HT1080 (cell line): ENCODE results near the gene ZNF598. TPM values are rescaled to one million over a fixed set of nuclear protein-coding genes. Genes with fewer than 3 reads are reported as not detected.

ENCODE experiments used
- DNase-seq: peaks from one replicate; pipeline ENCODE4 v3.0.0-alpha.2; 2015; ENCODE audit warnings: low read depth
- total RNA-seq: library from RNA; depleted of rRNA; stranded (reverse); fragments of >200 nt; shearing (Covaris generic); gene quantifications from 2 replicates; pipeline ENCODE4 v1.2.3, GENCODE V29; 2014

ZNF598 gene
- total RNA-seq, 1 experiment from 2014 or later, result 46.2 TPM

- no peak for DNase-seq
Measured at GRCh38 chr16:1991948-1992703, 17.5 kb downstream of the ZNF598 start.

- DNase-seq, result no peak
Measured at GRCh38 chr16:1991588-1991947, 18.1 kb downstream of the ZNF598 start.

DNA sequence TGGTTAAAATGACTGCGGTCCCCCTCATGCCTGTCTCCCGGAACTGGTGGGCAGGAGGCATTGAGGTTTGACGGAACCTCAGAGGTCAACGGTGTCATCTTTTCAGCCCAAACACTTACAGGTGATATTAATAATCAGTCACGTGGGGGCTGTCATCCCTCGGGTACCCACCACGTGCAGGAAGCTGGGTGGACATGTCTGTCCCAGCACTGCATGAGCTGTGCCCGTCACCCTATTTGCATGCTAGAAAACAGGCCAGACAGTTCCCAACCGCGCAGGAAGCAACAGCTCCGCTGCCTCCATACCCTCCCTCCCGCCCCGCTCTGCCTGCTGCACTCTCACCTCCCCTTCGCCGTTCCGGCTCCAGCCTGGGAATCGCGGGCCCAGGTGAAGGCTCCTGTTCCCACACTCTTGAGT lies 18.5 kb downstream of the ZNF598 start:
- DNase-seq, result no peak

DNA sequence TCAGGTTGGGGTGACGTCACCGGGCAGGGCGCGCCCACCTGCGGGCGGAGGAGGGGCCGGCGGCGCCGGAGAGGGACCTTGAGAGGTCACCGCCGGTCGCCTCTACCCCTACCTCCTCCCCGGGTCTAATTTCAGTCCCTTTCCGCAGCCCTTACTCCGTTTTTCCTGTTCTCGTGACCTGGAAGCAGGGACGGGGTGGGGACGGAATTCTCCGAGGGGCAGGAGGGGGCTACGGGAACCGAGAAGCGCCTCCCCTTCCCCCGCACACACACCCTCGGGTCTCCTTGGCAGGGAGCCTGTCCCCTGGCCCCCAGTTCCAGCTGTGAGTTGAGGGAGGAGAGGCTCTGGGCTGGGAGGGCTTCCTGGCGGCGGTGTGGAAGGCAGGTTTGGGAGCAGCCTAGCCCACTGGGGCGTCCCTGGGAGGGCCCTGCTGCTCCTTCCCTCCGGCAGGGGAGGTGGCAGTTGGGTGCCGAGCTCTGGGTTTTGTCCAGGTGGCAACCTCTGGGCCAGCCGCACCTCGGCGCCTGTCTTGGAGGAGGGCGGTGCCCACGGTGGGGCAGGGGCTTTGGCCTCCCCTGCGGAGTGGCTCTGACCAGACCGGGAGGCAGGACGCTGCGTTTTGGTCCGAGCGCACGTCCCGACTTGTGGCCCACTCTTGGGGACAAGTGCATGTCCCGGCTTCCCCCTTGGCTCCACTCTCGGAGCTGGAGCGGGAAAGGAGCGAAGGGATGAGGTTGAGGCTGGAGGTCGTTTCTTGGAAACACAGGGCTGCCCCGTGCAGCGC lies 19.1 kb downstream of the ZNF598 start:
- no peak for DNase-seq

DNA sequence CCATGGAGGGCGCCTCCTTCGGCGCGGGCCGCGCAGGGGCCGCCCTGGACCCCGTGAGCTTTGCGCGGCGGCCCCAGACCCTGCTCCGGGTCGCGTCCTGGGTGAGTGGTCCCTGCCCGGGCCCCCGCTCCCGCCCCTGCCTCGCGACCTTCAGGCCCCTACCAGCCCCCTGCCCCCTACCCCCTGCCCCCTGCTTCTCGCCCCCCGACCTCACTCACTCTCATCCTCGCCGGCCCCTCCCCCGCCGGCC lies 19.6 kb downstream of the ZNF598 start:
- no peak for DNase-seq

DNA sequence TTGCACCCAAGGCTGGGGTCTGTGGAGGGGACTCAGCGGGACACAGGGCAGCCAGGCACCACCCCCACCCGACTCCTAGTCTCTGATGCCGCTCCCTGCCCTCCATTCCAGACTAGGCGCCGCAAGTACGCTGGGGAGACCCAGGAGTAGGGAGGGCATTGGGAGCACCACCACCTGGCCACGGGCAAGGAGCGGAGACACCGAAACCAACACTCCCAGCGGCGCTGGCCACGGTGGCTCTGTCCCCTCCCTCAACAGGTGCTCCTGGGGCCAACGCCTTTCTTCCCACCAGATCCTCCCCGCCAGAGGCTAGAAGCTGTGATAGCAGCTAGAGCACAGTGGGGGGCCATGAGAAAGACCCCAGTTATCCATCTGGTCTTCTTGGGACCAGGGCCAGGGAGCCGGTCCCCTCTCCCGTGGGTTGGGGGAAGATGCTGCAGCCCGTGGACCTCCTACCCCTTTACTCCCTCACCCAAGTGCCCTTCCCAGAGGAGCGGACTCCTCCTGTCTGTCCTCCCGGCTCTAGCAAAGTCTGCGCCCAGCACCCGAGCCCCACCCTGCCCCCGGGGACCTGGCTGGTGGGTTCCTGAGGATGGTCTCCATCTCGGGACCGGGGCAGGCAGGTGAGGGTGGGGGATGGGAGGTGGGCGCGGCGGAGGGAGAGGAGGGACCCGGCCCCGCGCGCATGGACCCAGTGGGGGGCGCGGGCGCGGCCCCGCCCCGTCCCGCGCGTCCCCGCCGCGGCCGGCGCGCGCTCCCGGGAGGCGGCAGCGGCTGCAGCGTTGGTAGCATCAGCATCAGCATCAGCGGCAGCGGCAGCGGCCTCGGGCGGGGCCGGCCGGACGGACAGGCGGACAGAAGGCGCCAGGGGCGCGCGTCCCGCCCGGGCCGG lies 20.2 kb downstream of the ZNF598 start, which contains the start of gene SYNGR3:
Gene SYNGR3, plus strand, starts transcription at position 762 of the 892 bp plus-strand sequence. CDS start 133 bp downstream, outside the sequence.
- DNase-seq, result no peak

DNA sequence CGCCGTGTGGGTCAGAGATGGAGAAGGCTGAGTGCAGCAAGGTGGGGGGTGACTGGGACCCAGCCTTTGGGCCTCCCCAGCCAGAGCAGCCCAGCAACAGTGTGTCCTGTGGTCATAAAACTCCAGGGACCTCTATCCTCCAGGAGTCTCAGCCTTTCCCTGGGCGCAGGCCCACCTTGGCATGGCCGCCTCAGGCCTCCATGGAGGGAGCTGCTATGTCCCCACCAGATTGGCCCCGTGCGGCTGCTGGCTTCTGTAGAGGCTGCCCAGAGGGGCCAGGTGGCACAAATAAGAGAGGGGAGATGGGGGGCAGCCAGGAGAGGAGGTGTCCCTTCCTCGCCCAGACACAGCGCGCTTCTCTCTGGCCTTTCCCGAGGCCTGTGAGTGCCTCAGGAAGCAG lies 22.4 kb downstream of the ZNF598 start:
- DNase-seq, result no peak

DNA sequence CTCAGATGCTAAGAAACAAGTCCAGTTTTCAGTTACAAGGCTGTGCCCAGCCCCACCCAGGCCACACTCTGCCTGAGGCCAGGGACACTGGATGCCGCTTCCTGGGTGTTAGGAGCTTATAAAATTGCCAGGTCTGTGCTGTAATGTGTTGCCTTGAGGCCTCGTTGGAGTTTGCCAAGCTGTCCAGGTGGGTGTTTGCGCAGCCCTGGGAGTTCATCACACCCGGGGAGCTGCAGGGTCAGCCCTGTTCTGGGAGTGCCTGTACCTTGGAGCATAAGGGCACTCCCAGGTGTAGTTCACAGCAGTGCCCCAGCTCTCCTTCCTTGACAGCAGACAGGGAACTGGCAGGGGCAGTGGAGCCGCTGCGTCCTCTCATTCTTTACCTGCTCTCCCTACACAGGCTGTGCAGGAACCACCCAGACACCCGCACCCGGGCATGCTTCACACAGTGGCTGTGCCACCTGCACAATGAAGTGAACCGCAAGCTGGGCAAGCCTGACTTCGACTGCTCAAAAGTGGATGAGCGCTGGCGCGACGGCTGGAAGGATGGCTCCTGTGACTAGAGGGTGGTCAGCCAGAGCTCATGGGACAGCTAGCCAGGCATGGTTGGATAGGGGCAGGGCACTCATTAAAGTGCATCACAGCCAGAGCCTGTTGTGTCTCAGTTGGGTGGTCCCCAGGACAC lies 24.0 kb downstream of the ZNF598 start:
- no peak for DNase-seq

DNA sequence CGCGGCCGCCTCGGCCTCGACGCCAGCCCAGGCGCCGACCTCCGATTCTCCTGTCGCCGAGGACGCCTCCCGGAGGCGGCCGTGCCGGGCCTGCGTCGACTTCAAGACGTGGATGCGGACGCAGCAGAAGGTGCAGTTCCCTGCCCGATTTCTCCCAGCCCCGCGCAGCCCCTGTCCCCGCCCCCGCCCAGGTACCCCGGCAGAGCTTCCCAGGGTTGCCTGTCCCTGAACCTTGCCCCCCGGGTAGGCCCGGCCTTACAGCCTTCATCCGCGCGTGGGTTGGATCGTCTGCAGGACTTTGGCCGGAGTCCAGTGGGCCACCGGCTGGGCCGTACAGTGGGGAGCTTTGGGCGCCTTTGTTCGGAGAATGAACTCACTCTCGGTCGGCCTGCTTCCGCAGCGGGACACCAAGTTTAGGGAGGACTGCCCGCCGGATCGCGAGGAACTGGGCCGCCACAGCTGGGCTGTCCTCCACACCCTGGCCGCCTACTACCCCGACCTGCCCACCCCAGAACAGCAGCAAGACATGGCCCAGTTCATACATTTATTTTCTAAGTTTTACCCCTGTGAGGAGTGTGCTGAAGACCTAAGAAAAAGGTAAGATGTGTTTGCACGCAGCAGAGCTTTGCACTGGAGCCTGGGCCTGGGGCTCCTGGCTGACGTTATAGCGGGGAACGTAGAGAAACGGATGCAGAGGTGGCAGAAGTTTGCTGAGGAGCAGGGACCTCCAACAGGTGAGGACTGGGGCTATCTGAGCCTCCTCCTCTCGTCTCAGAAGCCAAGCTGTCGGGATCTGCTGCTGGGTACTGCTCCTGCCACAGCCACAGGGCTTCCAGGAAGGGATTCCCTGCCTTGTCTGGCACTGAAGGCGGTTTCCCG lies 25.0 kb downstream of the ZNF598 start:
- DNase-seq, result no peak

DNA sequence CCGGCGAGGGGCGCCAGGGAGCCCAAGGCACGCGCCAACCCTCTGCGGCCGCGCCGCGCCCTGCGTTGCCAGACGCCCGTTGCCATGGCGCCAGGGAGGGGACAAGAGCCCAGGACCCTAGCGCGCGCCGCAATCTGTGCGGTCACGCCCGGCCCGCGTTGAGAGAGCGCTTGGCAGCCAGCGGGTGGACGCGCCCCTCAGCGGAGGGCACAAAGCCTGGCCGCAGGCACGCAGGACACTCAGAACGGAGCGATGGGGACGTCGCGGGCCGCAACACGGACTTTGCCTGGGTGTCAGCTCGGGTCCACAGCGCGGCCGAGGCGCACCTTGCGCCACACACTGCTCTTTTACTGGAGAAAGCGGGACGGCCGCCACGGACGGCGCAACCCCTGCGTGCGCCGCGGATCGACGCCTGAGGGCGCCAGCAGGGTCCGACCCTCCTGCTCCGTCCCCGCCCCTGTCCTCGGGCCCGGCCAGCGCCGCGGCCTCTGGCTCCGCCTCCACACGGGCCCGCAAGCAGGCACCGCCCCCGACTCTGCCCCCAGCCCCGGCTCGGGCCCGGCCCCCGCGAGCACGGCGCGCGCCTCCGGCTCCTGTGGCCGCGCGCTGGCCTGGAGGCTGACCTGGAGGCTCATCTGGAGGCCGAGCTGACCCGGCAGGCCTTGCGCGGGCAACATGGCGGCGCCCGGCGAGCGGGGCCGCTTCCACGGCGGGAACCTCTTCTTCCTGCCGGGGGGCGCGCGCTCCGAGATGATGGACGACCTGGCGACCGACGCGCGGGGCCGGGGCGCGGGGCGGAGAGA lies 25.9 kb downstream of the ZNF598 start, which contains the start of gene GFER:
Gene GFER, plus strand, starts transcription at position 650 of the 803 bp plus-strand sequence. Its CDS starts 26 bp downstream, at position 676.
- DNase-seq, result peak; percentile 88

DNA sequence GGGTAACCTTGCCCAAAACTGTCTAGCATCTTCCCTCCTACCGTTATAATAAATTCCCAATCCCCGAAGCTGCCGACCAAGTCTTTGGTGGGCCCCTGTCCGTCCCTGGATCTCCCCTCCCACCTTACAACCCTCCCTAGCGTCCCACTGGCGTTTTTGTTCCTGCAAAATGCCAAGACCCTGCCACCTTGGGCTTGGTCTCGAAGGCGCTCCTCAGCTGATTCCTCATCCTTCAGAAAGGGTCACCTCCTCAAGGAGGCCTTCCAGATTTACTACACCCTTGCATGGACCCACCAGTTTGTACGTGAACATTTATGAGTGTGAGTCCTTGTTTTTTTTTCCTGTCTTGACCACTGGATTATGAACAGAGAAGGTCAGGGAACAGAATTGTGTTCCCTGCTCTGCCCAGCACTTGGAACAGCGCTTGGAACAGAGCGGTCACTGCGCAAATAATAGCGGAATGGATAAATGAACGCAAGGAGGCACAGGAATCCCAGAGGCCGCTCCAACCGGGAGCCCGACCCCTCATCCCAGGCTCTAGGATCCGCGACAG lies 26.6 kb downstream of the ZNF598 start:
- DNase-seq, result no peak

DNA sequence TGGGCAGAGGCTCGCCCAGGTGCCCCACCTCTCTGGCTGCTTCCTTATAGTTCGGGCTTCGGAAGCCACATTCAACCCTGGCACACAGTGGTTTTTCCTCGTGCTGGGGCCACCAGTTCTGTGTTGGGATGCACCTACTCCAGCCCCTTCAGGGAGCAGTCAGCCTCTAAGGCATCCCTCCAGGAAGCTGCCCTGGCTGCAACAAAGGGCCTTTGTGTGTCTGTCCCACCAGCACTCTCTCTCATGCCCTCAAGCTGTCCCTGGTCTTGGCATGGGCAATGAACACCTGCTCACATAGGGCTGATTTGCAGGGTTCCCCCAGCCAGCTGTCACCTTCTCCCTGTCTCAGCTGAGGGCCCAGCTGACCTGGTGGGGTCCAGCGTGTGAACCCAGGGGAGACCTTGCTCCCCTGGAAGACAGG lies 27.6 kb downstream of the ZNF598 start:
- DNase-seq, result peak; percentile 75

DNA sequence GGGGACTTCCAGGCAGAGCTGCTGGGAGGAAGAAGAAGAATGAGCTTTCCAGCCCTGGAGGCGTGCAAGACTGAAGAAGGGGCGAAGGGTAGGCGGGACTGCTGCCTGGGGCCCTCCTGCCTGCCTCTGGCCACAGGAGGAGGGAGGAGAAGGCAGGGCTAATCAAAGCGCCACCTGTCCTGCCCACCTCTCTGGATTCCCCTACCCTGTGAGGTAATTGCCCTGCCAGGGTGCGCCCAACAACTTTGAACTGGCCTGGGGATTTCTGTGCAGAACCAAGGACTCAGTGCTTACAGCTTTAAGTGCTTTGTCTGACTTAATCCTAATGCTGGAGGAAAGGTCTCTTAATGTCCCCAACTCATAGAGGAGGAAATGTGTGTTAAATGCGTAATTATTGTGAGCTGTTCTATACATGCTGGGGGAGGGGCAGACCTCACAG lies 28.2 kb downstream of the ZNF598 start, which contains the start of gene NOXO1:
Gene NOXO1, minus strand, starts transcription at position 72 of the 439 bp plus-strand sequence. CDS start 290 bp downstream, outside the sequence.
- no peak for DNase-seq

DNA sequence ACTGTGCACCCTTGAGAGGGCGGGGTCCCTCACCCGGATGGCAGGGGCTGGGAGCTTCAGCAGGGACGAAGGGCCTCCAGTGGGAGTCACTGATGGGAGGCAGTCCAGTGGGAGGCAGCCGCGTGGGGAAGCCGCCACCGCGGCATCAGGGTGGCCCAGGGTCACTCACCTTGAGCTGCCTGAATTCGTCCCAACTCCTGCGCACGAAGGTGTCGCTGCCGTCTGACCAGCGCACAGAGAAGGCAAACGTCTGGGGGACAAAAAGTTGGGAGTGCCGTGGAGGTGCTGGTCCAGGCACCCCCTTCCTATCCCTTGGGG lies 28.9 kb downstream of the ZNF598 start:
- no peak for DNase-seq

DNA sequence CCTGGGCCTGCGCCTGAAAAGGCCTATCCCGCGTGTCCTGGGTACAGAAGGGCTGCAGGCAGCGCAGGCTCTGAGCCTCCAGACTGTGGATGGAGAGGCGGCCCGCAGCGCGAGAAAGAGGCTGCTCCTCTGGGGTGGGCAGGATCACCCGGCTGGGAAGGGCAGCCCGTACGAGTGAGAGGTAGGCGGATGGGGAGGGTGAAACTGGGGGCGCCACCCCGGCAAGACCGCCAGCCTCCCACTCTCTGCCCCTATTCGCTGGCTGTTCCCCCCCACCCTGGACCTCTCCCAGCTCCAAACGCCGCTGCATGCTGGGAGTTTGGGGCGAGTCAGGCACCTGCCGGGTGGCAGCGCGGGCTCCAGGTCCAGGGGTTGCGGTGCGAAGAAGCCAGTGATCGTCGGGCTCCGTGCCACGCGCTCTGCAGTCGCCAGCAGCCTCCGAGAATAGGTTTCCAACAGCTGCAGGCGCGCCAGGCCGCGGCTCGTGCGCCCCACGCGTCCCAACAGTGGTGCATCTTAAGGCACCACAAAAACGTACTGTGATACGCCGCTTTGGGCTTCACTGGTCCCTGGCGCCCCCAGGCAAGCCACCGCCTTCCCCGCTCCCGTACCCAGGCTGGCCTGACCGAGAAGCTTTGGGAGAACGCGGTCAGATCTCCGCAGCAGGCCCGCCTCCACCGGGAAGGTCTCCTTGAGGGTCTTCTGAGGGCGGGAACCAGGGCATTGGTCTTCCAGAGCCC lies 29.4 kb downstream of the ZNF598 start:
- DNase-seq, result no peak

GRCh38 chr16:1979271-1980029 lies 30.2 kb downstream of the ZNF598 start:
- DNase-seq, result no peak

- no peak for DNase-seq
Measured at GRCh38 chr16:1978476-1979120, 31.0 kb downstream of the ZNF598 start.
